Transverse colon (tissue), 4 donors: ENCODE results near the gene SYCN. TPM values are rescaled to one million over a fixed set of nuclear protein-coding genes. Genes with fewer than 3 reads are reported as not detected.
A peak's percentile ranks its signal among the peaks of the same experiment; 100 is the strongest.

Experiments
- DNase-seq: peaks from one replicate; pipeline ENCODE4 v3.0.0-alpha.2; 2019
- H3K27ac ChIP-seq, 4 donors: fragments of 200-600 bp; sonication (generic); 2 replicates each; pipeline ENCODE4 v1.5.1; 2016 to 2018; ENCODE audit warnings: inconsistent platforms in 4 of 4
- H3K27me3 ChIP-seq: fragments of 200-600 bp; sonication (generic); 2 replicates; pipeline ENCODE4 v1.5.1; 2017; ENCODE audit warnings: inconsistent platforms
- H3K36me3 ChIP-seq, 4 donors: fragments of 200-600 bp; sonication (generic); 2 replicates each; pipeline ENCODE4 v1.5.1; 2017 to 2019; ENCODE audit warnings: inconsistent platforms in 4 of 4
- H3K4me1 ChIP-seq, 4 donors: fragments of 200-600 bp; sonication (generic); 2 replicates each; pipeline ENCODE4 v1.5.1; 2017 to 2020; ENCODE audit warnings: inconsistent platforms in 4 of 4
- H3K4me3 ChIP-seq, 4 donors: fragments of 200-600 bp; sonication (generic); 1 replicate in 1 of 4; 2 replicates in 3 of 4; pipeline versions ENCODE4 v1.5.1 to v1.6.1; 2017 to 2019; ENCODE audit warnings: inconsistent platforms in 4 of 4
- H3K9me3 ChIP-seq, 2 donors: fragments of 200-600 bp; sonication (generic); 2 replicates each; pipeline ENCODE4 v1.5.1; 2017 to 2019; ENCODE audit warnings: inconsistent platforms in 2 of 2
- CTCF ChIP-seq, 5 experiments: fragments of 200-600 bp in 3 of 5; fragments of 450-650 bp in 2 of 5; sonication (generic) in 3 of 5; IDR thresholded peaks; 1 replicate in 2 of 5; 2 replicates in 3 of 5; pipeline ENCODE4 v1.5.1; 2016 to 2017; ENCODE audit warnings: antibody characterized with exemption in 5 of 5, inconsistent platforms in 3 of 5, mild to moderate bottlenecking in 2 of 5, moderate library complexity in 1 of 5
- EP300 ChIP-seq: sonication (generic); formaldehyde crosslinking; IDR thresholded peaks from one replicate; pipeline ENCODE4 v1.6.1; 2017; ENCODE audit warnings: antibody characterized with exemption, low read depth
- POLR2A ChIP-seq: fragments of 450-650 bp; IDR thresholded peaks from one replicate; pipeline ENCODE4 v1.6.1; 2016; ENCODE audit warnings: antibody characterized with exemption, mild to moderate bottlenecking, moderate library complexity
- POLR2AphosphoS5 ChIP-seq, 3 donors: sonication (generic); formaldehyde crosslinking; IDR thresholded peaks; one replicate each; pipeline ENCODE4 v1.6.1; 2016; ENCODE audit warnings: antibody characterized with exemption in 3 of 3
- WGBS, 2 donors: methylation state at CpG; one replicate each; pipeline ENCODE4 v1.1.5; 2018; ENCODE audit warnings: low coverage in 1 of 2; 5-methylcytosine and 5-hydroxymethylcytosine counted together
- in situ Hi-C, 4 donors: fragments of 200-750 bp; cut with MboI; loops; one replicate each; pipeline versions ENCODE4 v1.15.0 to v1.15.1; 2017; ENCODE audit warnings: low sequenced_read_pairs in 3 of 4, low pct_ligation_motif_present in 1 of 4, low pct_unique_long_range_greater_than_20kb in 1 of 4
- intact Hi-C: fragments of 100-400 bp; cut with DNase I; formaldehyde crosslinking; loops from one replicate; pipeline ENCODE4 v1.15.1; 2023; ENCODE audit warnings: low total_unique reads
- total RNA-seq, 4 donors: library from RNA; depleted of rRNA; stranded (reverse); fragments of >200 nt; gene quantifications; one replicate each; pipeline ENCODE4 v1.1.0, GENCODE V29; 2016

SYCN gene
- total RNA-seq, 4 donors from 2014 or later = not detected

- in situ Hi-C loops = loop anchor here in 3 of 4 donors (5.0 to 10.0 kb wide), 2 partner anchors 59 to 67 kb away; no protein-coding TSS in a partner anchor
- WGBS, 2 donors = 50 to 78% methylated on average over 1 to 21 of the region's 21 CpGs
Observed at GRCh38 chr19:39181500-39182173, 22.4 kb downstream of the SYCN start.

GRCh38 chr19:39180749-39181148 is 23.3 kb downstream of the SYCN start:
- Histone ChIP-seq H3K27me3 (no peaks in the 10 kb centered on the region), H3K36me3 (peaks cover 0 to 17% (median 7%) of the 10 kb centered on the region in 4 donors), H3K27ac (no peak overlapping the region), H3K9me3 (no peaks in the 10 kb centered on the region), H3K4me1 (no peaks in the 10 kb centered on the region), H3K4me3 (no peak overlapping the region)
- TF ChIP-seq EP300 = no peak
- TF ChIP-seq POLR2A = no peak
- TF ChIP-seq CTCF (IDR thresholded peaks at IDR 0.05) = no peak
- peak in 1 of 3 donors; percentile 3 for TF ChIP-seq POLR2AphosphoS5 (IDR thresholded peaks at IDR 0.05)
- no peak for DNase-seq
- 86 to 89% methylated on average over 5 to 9 of the region's 9 CpGs for whole genome bisulfite sequencing, 2 donors
- in situ Hi-C loops (loop anchor here in 3 of 4 donors (5.0 to 10.0 kb wide), 2 partner anchors 58 to 66 kb away; no protein-coding TSS in a partner anchor), intact Hi-C loops (no loop called here)

More at GRCh38 chr19:39181500-39182173, 22.4 kb downstream of the SYCN start:
- Histone ChIP-seq H3K27me3 (no peaks in the 10 kb centered on the region), H3K9me3 (no peaks in the 10 kb centered on the region), H3K4me1 (no peaks in the 10 kb centered on the region), H3K36me3 (peaks cover 0 to 15% (median 4%) of the 10 kb centered on the region in 4 donors), H3K27ac (no peak overlapping the region), H3K4me3 (no peak overlapping the region)
- TF ChIP-seq POLR2A (no peak), EP300 (no peak), CTCF (IDR thresholded peaks at IDR 0.05) (no peak), POLR2AphosphoS5 (IDR thresholded peaks at IDR 0.05) (no peak)
- no peak for DNase-seq
- intact Hi-C loops = no loop called here

GRCh38 chr19:39179754-39180153 is 24.3 kb downstream of the SYCN start:
- no peak overlapping the region for H3K27ac ChIP-seq
- no peaks in the 10 kb centered on the region for H3K4me1 ChIP-seq
- DNase-seq = no peak
- no peak overlapping the region for H3K4me3 ChIP-seq
- in situ Hi-C loops = loop anchor here in 3 of 4 donors (5.0 to 10.0 kb wide), 2 partner anchors 57 to 65 kb away; no protein-coding TSS in a partner anchor
- peaks cover 0 to 22% (median 7%) of the 10 kb centered on the region in 4 donors for H3K36me3 ChIP-seq
- H3K9me3 ChIP-seq = no peaks in the 10 kb centered on the region
- H3K27me3 ChIP-seq = no peaks in the 10 kb centered on the region
- WGBS, 2 donors = 89% methylated on average over 7 of the region's 10 CpGs; no CpG with 5 or more reads in 1 of the 2 donors
- TF ChIP-seq POLR2AphosphoS5 (IDR thresholded peaks at IDR 0.05) = no peak
- TF ChIP-seq POLR2A = no peak
- TF ChIP-seq EP300 = no peak
- no peak for TF ChIP-seq CTCF (IDR thresholded peaks at IDR 0.05)
- intact Hi-C loops = no loop called here

- in situ Hi-C loops = no loop called here
- no peaks in the 10 kb centered on the region for H3K9me3 ChIP-seq
- no peak overlapping the region for H3K27ac ChIP-seq
- DNase-seq = no peak
- TF ChIP-seq POLR2AphosphoS5 (IDR thresholded peaks at IDR 0.05) = no peak
- no peak for TF ChIP-seq EP300
- no peak for TF ChIP-seq POLR2A
- TF ChIP-seq CTCF (IDR thresholded peaks at IDR 0.05) = no peak
- no peaks in the 10 kb centered on the region for H3K27me3 ChIP-seq
- WGBS, 2 donors = 87 to 94% methylated on average over 3 to 24 of the region's 30 CpGs
- H3K36me3 ChIP-seq = peaks cover 0 to 25% (median 7%) of the 10 kb centered on the region in 4 donors
- no peak overlapping the region for H3K4me3 ChIP-seq
- no peaks in the 10 kb centered on the region for H3K4me1 ChIP-seq
- intact Hi-C loops = no loop called here
Observed at GRCh38 chr19:39178296-39179006, 25.6 kb downstream of the SYCN start.
